HL-60 (cell line): ENCODE data around the gene KCNJ14.
"Not testable (repeated sequence)": the region's sequence is repeated elsewhere in the genome, so short reads cannot be mapped to it uniquely, and the experiment has no call there.

Experiments
- GABPA ChIP-seq: IDR thresholded peaks from 2 replicates; pipeline ENCODE4 v1.6.1; 2012; ENCODE audit warnings: low read depth
- TF ChIP-seq, protein P1 (sequence below): IDR thresholded peaks from one replicate; pipeline ENCODE4 v1.5.1; 2011; ENCODE audit warnings: low read length, control low read depth, inconsistent platforms; ENCODE audit not compliant: insufficient read depth

DNA sequence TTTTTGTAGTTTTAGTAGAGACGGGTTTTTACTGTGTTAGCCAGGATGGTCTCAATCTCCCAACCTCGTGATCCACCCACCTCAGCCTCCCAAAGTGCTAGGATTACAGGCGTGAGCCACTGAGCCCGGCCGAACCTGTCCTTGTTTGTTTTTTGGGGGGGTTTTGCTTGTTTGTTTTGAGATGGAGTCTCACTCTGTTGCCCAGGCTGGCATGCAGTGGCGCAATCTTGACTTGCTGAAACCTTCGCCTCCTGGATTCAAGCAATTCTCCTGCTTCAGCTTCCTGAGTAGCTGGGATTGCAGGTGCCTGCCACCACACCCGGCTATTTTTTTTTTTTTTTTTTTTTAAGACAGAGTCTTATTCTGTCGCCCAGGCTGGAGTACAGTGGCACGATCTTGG is 31.3 kb downstream of the KCNJ14 start:
- TF ChIP-seq, protein P1, sequence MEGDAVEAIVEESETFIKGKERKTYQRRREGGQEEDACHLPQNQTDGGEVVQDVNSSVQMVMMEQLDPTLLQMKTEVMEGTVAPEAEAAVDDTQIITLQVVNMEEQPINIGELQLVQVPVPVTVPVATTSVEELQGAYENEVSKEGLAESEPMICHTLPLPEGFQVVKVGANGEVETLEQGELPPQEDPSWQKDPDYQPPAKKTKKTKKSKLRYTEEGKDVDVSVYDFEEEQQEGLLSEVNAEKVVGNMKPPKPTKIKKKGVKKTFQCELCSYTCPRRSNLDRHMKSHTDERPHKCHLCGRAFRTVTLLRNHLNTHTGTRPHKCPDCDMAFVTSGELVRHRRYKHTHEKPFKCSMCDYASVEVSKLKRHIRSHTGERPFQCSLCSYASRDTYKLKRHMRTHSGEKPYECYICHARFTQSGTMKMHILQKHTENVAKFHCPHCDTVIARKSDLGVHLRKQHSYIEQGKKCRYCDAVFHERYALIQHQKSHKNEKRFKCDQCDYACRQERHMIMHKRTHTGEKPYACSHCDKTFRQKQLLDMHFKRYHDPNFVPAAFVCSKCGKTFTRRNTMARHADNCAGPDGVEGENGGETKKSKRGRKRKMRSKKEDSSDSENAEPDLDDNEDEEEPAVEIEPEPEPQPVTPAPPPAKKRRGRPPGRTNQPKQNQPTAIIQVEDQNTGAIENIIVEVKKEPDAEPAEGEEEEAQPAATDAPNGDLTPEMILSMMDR = not testable (repeated sequence)
- TF ChIP-seq GABPA = not testable (repeated sequence)
